Fibroblast of lung (primary cell): Measurements from ENCODE around the gene KRT36. TPM values are rescaled to one million over a fixed set of nuclear protein-coding genes. Genes with fewer than 3 reads are reported as not detected.

Source experiments
- DNase-seq, 2 donors: peaks; one replicate each; pipeline versions ENCODE4 v3.0.0 to v3.0.0-alpha.2; 2010; ENCODE audit warnings: low read depth in 2 of 2
- H2AFZ ChIP-seq: 2 replicates; pipeline ENCODE4 v1.5.1; 2012; ENCODE audit warnings: low read length, control low read depth, inconsistent platforms
- H3K27ac ChIP-seq: 2 replicates; pipeline ENCODE4 v1.5.1; 2011; ENCODE audit warnings: low read length, control low read depth; ENCODE audit not compliant: insufficient read depth
- H3K27me3 ChIP-seq: 2 replicates; pipeline ENCODE4 v1.5.1; 2011; ENCODE audit warnings: mild to moderate bottlenecking, low read length; ENCODE audit not compliant: control insufficient read depth, insufficient read depth
- H3K36me3 ChIP-seq: 2 replicates; pipeline ENCODE4 v1.5.1; 2011; ENCODE audit warnings: low read length; ENCODE audit not compliant: control insufficient read depth, insufficient read depth
- H3K4me1 ChIP-seq: 2 replicates; pipeline ENCODE4 v1.5.1; 2011; ENCODE audit warnings: low read length; ENCODE audit not compliant: control insufficient read depth, insufficient read depth; ENCODE audit errors: extremely low read depth
- H3K4me2 ChIP-seq: 2 replicates; pipeline ENCODE4 v1.5.1; 2011; ENCODE audit warnings: low read length, control low read depth; ENCODE audit not compliant: insufficient read depth; ENCODE audit errors: extremely low read depth
- H3K4me3 ChIP-seq, 4 experiments: fragments of 200-600 bp in 1 of 4; sonication (generic) in 1 of 4; replicated peaks in 1 of 4; 2 replicates each; pipeline ENCODE4 v1.5.1; 2011 to 2016; ENCODE audit warnings: low read length in 4 of 4, low read depth in 3 of 4, mild to moderate bottlenecking in 3 of 4, control low read depth in 2 of 4, inconsistent platforms in 1 of 4, mixed read lengths in 1 of 4; ENCODE audit not compliant: insufficient read depth in 1 of 4; ENCODE audit errors: control extremely low read depth in 1 of 4
- H3K79me2 ChIP-seq: 2 replicates; pipeline ENCODE4 v1.5.1; 2012; ENCODE audit warnings: mild to moderate bottlenecking, low read length, inconsistent platforms; ENCODE audit not compliant: control insufficient read depth, insufficient read depth
- H3K9ac ChIP-seq: 2 replicates; pipeline ENCODE4 v1.5.1; 2011; ENCODE audit warnings: mild to moderate bottlenecking, low read length, control low read depth; ENCODE audit not compliant: insufficient read depth
- H3K9me3 ChIP-seq: 2 replicates; pipeline ENCODE4 v1.5.1; 2012; ENCODE audit warnings: low read depth, low read length; ENCODE audit not compliant: control insufficient read depth, insufficient read depth
- H4K20me1 ChIP-seq: 2 replicates; pipeline ENCODE4 v1.5.1; 2011; ENCODE audit warnings: low read length; ENCODE audit not compliant: control insufficient read depth, insufficient read depth; ENCODE audit errors: extremely low read depth
- CTCF ChIP-seq, 2 donors: IDR thresholded peaks in 1 of 2; conservative IDR thresholded peaks in 1 of 2; 1 replicate in 1 of 2; 2 replicates in 1 of 2; pipeline ENCODE4 v1.5.1; 2011 to 2012; ENCODE audit warnings: low read length in 2 of 2, control low read depth in 1 of 2, inconsistent platforms in 1 of 2, low read depth in 1 of 2, mild to moderate bottlenecking in 1 of 2
- EZH2 ChIP-seq: IDR thresholded peaks from 2 replicates; pipeline ENCODE4 v1.5.1; 2012; ENCODE audit warnings: low read length, control low read depth, mild to moderate bottlenecking; ENCODE audit errors: missing control alignments
- polyA plus RNA-seq, 2 donors: library from polyadenylated mRNA; depleted of rRNA in 1 of 2; stranded (reverse) in 1 of 2; unstranded in 1 of 2; fragments of >200 nt; gene quantifications; 2 replicates each; pipeline ENCODE4 v1.2.1, GENCODE V29; 2011 to 2012; ENCODE audit warnings: missing spikeins in 1 of 2
- total RNA-seq: library from RNA; depleted of rRNA; stranded (reverse); fragments of >200 nt; gene quantifications from 2 replicates; pipeline ENCODE4 v1.2.1, GENCODE V29; 2014

KRT36 gene
- total and polyA plus RNA-seq, 2 donors (not counting 1 experiment from before 2014, with no cell fraction given) = 0.03 TPM; not detected in 1

GRCh38 chr17:41499714-41500113 is 10.0 kb upstream of the KRT36 start:
- DNase-seq = no peak
- Histone ChIP-seq H3K27ac (no peak overlapping the region), H3K27me3 (no peaks in the 10 kb centered on the region), H3K9me3 (no peaks in the 10 kb centered on the region), H2AFZ (no peak overlapping the region), H4K20me1 (no peaks in the 10 kb centered on the region), H3K9ac (no peak overlapping the region), H3K36me3 (no peaks in the 10 kb centered on the region), H3K4me1 (peaks cover 11% of the 10 kb centered on the region), H3K4me3 (no peak overlapping the region), H3K79me2 (no peaks in the 10 kb centered on the region), H3K4me2 (no peak overlapping the region)
- TF ChIP-seq EZH2 = no peak

GRCh38 chr17:41498276-41498675 is 8.6 kb upstream of the KRT36 start:
- H3K9me3 ChIP-seq = no peaks in the 10 kb centered on the region
- DNase-seq = no peak
- H3K27ac ChIP-seq = no peak overlapping the region
- H3K9ac ChIP-seq = no peak overlapping the region
- no peaks in the 10 kb centered on the region for H3K36me3 ChIP-seq
- H3K27me3 ChIP-seq = no peaks in the 10 kb centered on the region
- no peak overlapping the region for H2AFZ ChIP-seq
- H3K4me2 ChIP-seq = no peak overlapping the region
- no peaks in the 10 kb centered on the region for H4K20me1 ChIP-seq
- TF ChIP-seq EZH2 (no peak), CTCF (conservative IDR thresholded peaks at IDR 0.05 in 1 of 2, IDR thresholded peaks at IDR 0.05 in 1 of 2; ENCODE audit: low read depth in 1 of 2, low read length in 2 of 2) (no peak)
- H3K4me1 ChIP-seq = peaks cover 17% of the 10 kb centered on the region
- H3K79me2 ChIP-seq = no peaks in the 10 kb centered on the region
- H3K4me3 ChIP-seq = no peak overlapping the region

GRCh38 chr17:41496803-41497484 is 7.2 kb upstream of the KRT36 start:
- peak overlapping the region; percentile 75 for H2AFZ ChIP-seq

More at GRCh38 chr17:41496803-41497484, 7.2 kb upstream of the KRT36 start:
- Histone ChIP-seq H3K27me3 (no peaks in the 10 kb centered on the region), H3K9ac (no peak overlapping the region), H4K20me1 (no peaks in the 10 kb centered on the region), H3K36me3 (no peaks in the 10 kb centered on the region), H3K4me3 (no peak overlapping the region), H3K4me2 (no peak overlapping the region), H3K79me2 (no peaks in the 10 kb centered on the region), H3K9me3 (no peaks in the 10 kb centered on the region), H3K4me1 (peaks cover 20% of the 10 kb centered on the region), H3K27ac (no peak overlapping the region)
- TF ChIP-seq CTCF (conservative IDR thresholded peaks at IDR 0.05 in 1 of 2, IDR thresholded peaks at IDR 0.05 in 1 of 2; ENCODE audit: low read depth in 1 of 2, low read length in 2 of 2) (peak; percentile 57 to 75), EZH2 (no peak)
- DNase-seq = peak; percentile 70 to 84
